GM20431 (cell line): ENCODE measurements around the gene AP1M1.

Experiments used
- in situ Hi-C: fragments of 300-500 bp; cut with MseI, MboI; formaldehyde crosslinking; loops from one replicate; pipeline ENCODE4 v1.15.0; 2020; ENCODE audit warnings: low sequenced_read_pairs; ENCODE audit not compliant: unreplicated experiment

AP1M1 gene

DNA sequence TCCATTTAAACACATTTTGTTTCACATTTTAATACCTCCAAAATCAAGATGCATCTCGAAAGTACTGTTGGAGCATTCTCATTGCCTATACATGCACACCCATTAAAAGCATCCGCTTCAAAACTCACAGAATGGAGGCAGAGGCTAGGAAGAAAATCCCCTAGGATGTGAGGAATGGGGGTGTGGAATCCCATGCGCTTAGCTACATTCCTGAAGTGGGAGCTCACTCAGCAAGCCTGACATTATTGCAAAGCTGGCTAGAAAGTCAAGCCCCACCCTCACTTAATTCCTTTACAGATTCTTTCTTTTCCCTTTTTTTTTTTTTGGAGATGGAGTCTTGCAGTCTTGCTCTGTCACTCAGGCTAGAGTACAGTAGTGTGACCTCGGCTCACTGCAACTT lies 17.1 kb upstream of the AP1M1 start:
- in situ Hi-C loops = loop anchor here (25.0 kb wide), 1 partner anchor 543 kb away; the partner anchor contains the start of gene CYP4F3

DNA sequence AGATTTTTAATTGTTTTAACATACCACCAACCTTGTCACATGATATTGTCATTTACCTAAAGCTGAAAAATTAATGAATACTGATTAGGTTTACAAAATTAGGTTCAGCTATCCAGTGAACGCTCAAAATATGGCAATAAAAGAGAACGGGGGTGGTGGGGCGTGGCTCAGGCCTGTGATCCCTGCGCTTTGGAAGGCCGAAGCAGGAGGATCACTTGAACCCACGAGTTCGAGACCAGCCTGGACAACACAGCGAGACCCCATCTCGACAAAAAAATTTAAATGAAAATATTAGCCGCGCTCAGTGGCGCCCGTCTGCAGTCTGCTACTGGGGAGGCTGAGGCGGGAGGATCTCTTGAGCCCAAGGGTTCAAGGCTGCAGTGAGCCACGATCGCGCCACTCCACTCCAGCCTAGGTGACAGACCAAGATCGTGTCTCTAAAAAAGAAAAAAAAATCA lies 13.0 kb upstream of the AP1M1 start:
- in situ Hi-C loops = loop anchor here (25.0 kb wide), 1 partner anchor 547 kb away; the partner anchor contains the start of gene CYP4F3

DNA sequence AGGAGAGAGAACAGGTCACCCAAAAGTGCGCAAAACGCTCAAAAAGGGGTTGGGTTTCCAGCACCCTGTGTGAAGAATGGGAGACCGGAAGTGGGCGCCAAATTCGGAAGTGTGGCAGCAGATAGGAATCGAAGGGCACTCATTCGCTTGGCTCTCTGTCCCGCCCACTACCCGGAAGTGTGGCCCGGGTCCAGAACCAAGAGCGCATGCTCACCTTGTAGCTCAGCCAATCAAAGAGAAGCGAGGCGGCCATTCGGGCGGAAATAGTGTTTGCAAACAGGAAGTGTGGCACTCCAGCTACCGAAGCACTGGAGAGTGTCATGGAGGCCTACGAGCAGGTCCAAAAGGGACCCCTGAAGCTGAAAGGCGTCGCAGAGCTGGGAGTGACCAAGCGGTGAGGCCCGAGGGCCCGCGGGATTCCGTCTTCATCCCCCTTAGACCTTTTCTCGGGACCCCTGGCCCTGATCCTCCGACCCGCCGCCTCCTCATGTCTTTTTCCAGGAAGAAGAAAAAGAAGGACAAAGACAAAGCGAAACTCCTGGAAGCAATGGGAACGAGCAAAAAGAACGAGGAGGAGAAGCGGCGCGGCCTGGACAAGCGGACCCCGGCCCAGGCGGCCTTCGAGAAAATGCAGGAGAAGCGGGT lies 12.5 kb upstream of the AP1M1 start, which contains the start of gene FAM32A:
Gene FAM32A (plus strand): TSS at position 288 of the 645 bp plus-strand sequence. CDS start 33 bp downstream, at position 321.
- in situ Hi-C loops = loop anchor here (25.0 kb wide), 1 partner anchor 548 kb away; the partner anchor contains the start of gene CYP4F3

- in situ Hi-C loops = loop anchor here (25.0 kb wide), 1 partner anchor 548 kb away; the partner anchor contains the start of gene CYP4F3
Observed at GRCh38 chr19:16185768-16186123, 12.0 kb upstream of the AP1M1 start.

DNA sequence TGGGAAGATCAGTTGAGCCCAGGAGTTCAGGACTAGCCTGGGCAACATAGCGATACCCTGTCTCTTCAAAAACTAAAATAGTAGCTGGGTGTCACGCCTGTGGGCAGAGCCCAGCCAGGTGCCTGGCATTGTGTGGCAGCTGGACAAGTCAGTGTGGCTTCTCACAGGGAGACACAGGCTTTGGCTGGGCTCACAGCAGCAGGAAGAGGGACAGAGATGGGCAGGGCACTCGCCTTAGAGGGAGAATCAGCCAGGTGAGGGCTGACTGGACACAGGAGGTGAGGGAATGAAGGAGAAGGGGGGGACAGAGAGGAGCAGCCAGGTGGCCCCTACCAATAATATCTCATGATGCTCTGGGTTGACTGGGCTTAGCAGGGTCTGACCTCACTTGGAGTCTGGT lies 9.2 kb upstream of the AP1M1 start:
- in situ Hi-C loops = loop anchor here (25.0 kb wide), 1 partner anchor 551 kb away; the partner anchor contains the start of gene CYP4F3

DNA sequence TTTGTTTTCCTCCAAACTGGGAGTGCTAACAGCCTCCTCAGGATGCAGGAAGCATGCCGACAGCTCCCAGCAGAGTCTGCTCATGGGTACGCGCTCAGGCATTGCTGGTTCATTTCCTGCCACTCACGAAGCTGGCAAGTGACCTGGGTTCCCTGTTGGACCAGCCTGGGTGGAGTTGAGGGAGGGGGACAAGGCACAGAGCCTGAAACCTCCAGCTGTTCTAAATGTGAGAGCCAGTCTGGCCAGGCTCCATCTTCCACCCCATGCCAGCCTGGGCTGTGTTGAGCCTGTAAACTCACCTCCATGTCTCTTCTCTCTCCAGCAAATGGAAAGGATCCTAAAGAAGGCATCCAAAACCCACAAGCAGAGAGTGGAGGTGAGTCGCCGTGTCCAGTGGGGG lies 7.5 kb upstream of the AP1M1 start:
- in situ Hi-C loops = loop anchor here (25.0 kb wide), 1 partner anchor 553 kb away; the partner anchor contains the start of gene CYP4F3

DNA sequence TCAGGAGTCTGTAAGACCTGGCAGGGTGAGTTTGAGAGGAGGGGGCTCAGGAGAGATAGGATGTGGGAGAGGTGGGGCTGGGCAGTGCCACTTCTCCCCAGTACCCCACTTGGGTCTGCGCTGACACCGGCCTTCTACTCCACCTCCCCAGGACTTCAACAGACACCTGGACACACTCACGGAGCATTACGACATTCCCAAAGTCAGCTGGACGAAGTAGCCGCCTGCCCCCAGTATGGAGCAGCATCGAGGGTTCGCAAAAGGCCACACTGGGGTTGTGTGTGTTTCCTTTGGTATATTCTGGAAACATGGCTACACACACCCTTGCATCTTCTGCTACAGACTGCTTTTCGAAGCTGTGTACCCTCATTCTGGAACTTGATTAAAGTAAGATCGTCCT lies 7.0 kb upstream of the AP1M1 start:
- in situ Hi-C loops = loop anchor here (25.0 kb wide), 1 partner anchor 553 kb away; the partner anchor contains the start of gene CYP4F3

DNA sequence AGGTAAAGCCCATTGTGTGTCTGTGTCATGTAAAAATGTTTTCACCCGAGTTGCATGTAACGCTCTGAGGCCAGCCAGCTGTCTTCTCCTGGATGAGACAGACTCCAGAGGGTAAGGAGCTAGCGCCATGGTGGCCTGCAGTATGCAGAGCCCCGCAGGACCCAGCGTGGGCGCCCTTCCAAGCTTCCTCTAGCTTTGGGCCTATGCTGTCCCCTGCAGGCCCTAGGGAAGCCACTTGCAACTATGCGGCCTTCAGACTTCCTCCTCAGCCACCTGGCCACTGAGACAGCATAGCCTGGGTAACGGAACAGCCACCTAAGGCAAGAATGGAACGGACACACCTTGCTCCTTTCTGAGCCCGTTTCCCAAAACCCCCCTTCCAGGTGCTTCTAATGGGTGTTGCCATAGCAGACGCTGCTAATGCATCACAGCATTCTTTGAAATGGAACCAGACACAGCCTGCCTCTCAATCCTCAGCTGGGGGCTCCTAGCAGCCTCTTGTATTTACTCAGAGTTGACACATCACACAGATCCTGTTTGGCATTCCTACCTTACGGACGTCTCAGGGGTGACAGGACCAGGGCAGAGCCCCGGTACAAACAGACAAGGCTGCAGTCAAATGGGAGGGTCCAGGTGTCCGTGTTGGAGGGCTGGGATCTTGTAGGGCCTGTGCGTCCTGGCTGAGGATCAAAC lies 6.3 kb upstream of the AP1M1 start:
- in situ Hi-C loops = loop anchor here (25.0 kb wide), 1 partner anchor 554 kb away; the partner anchor contains the start of gene CYP4F3

GRCh38 chr19:16193466-16193865 lies 4.2 kb upstream of the AP1M1 start:
- in situ Hi-C loops = loop anchor here (25.0 kb wide), 1 partner anchor 556 kb away; the partner anchor contains the start of gene CYP4F3

GRCh38 chr19:16197188-16197621 lies 506 bp upstream of the AP1M1 start:
- in situ Hi-C loops = loop anchor here (25.0 kb wide), 1 partner anchor 560 kb away; the partner anchor contains the start of gene CYP4F3

- in situ Hi-C loops = loop anchor here (25.0 kb wide), 1 partner anchor 561 kb away; the partner anchor contains the start of gene CYP4F3
Observed at GRCh38 chr19:16198370-16198651, 600 bp downstream of the AP1M1 start.

- in situ Hi-C loops = loop anchor here (25.0 kb wide), 1 partner anchor 562 kb away; the partner anchor contains the start of gene CYP4F3
Observed at GRCh38 chr19:16199275-16199932, 1.7 kb downstream of the AP1M1 start.

- in situ Hi-C loops = no loop called here
Observed at GRCh38 chr19:16200038-16201010, 2.6 kb downstream of the AP1M1 start.

- in situ Hi-C loops = no loop called here
Observed at GRCh38 chr19:16201011-16201391, 3.3 kb downstream of the AP1M1 start.

GRCh38 chr19:16202320-16203255 lies 4.9 kb downstream of the AP1M1 start:
- in situ Hi-C loops = no loop called here

DNA sequence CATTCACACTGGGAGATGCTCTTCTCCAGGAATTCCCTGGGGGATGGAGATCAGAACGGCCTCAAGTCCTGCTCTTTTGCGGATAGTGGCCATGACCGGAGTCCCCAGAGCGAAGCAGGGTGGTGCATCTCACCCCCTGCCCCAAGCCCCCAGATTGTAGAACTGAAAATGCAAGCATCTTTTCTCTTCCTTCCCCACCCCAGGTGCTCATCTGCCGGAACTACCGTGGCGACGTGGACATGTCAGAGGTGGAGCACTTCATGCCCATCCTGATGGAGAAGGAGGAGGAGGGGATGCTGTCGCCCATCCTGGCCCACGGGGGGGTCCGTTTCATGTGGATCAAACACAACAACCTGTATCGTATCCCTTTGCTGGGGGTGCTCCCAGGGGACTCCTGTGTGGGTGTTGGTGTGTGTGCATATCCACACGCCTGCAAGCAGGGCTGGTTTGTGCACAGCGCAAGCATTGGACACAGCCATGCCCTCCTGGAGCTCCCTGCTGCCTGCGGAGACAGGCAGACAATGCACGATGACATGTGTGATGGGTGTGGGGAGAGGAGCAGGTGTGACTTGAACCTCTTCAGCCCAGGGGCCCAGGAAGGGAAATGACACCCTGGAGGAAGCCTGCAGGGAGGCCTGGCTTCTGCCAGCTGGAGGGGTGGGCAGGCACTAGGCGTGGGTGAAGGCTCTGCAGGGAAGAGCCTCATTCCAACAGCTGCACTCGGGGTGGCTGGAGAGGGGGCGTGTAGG lies 5.7 kb downstream of the AP1M1 start:
- in situ Hi-C loops = no loop called here

DNA sequence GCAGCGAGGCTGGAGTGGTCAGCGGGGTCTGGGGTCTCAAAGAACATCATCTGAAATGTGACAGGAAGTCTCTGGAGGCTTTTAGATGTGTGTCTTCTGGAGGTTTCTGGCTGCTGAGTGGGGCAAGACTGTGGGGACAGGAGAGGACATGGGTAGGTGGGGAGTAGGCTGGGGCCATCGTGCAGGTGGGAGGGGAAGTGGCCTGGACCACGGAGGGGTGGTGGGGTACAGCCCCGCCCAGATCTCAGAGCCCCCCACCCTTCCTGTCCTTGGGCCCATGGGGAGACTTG lies 6.2 kb downstream of the AP1M1 start:
- in situ Hi-C loops = no loop called here
